Lung (tissue), 12 donors: Measurements from ENCODE around the gene HMCN2. TPM values are rescaled to one million over a fixed set of nuclear protein-coding genes. Genes with fewer than 3 reads are reported as not detected.

Experiments used
- ATAC-seq: fragments of 200-7000 bp; cut with Tn5 transposase; one replicate; pipeline ENCODE4 v1.9.1; 2020; ENCODE audit warnings: moderate number of reproducible peaks; ENCODE audit not compliant: insufficient read depth, low FRiP score
- DNase-seq, 3 donors: peaks; one replicate each; pipeline ENCODE4 v3.0.0-alpha.2; 2013 to 2017
- H3K27ac ChIP-seq, 2 donors: one replicate each; pipeline ENCODE4 v1.5.1; 2013; ENCODE audit warnings: mild to moderate bottlenecking in 2 of 2, moderate library complexity in 2 of 2, control low read depth in 1 of 2, inconsistent platforms in 1 of 2, low read depth in 1 of 2, low read length in 1 of 2
- H3K27me3 ChIP-seq, 3 donors: one replicate each; pipeline ENCODE4 v1.5.1; 2013; ENCODE audit warnings: low read length in 2 of 3; ENCODE audit not compliant: control insufficient read depth in 3 of 3, insufficient read depth in 3 of 3
- H3K36me3 ChIP-seq, 4 donors: one replicate each; pipeline ENCODE4 v1.5.1; 2013; ENCODE audit warnings: low read length in 4 of 4, mild to moderate bottlenecking in 1 of 4, moderate library complexity in 1 of 4; ENCODE audit not compliant: control insufficient read depth in 4 of 4, insufficient read depth in 4 of 4
- H3K4me1 ChIP-seq, 5 donors: one replicate each; pipeline ENCODE4 v1.5.1; 2013; ENCODE audit warnings: low read length in 5 of 5, mild to moderate bottlenecking in 2 of 5, moderate library complexity in 1 of 5; ENCODE audit not compliant: control insufficient read depth in 5 of 5, insufficient read depth in 5 of 5
- H3K4me3 ChIP-seq: one replicate; pipeline ENCODE4 v1.5.1; 2013; ENCODE audit warnings: mild to moderate bottlenecking, control low read depth, moderate library complexity
- H3K9ac ChIP-seq, 2 donors: one replicate each; pipeline ENCODE4 v1.5.1; 2013; ENCODE audit warnings: low read length in 2 of 2, control low read depth in 1 of 2; ENCODE audit not compliant: insufficient read depth in 1 of 2
- H3K9me3 ChIP-seq, 4 donors: one replicate each; pipeline ENCODE4 v1.5.1; 2013; ENCODE audit warnings: low read length in 3 of 4, mild to moderate bottlenecking in 1 of 4, moderate library complexity in 1 of 4; ENCODE audit not compliant: control insufficient read depth in 4 of 4, insufficient read depth in 3 of 4
- WGBS, 2 donors: extraction: QIAGEN DNeasy Blood & Tissue Kit; methylation state at CpG; one replicate each; pipeline ENCODE4 v1.1.7; 2013; 5-methylcytosine and 5-hydroxymethylcytosine counted together
- polyA plus RNA-seq, 2 donors: library from polyadenylated mRNA; stranded (reverse); fragments of 200-250 nt; gene quantifications; one replicate each; pipeline ENCODE4 v1.2.1, GENCODE V29; 2013
- total RNA-seq, 2 donors: library from RNA; depleted of rRNA in 1 of 2; stranded (reverse); fragments of >200 nt in 1 of 2; gene quantifications; one replicate each; pipeline ENCODE4 v1.2.1, GENCODE V29; 2014 to 2021
- TF ChIP-seq, protein P1 (sequence below): IDR thresholded peaks from 2 replicates; pipeline ENCODE4 v1.5.1; 2012; ENCODE audit warnings: mild to moderate bottlenecking; ENCODE audit errors: control extremely low read depth, extremely low read depth
- donor health status: control.
- donor health status: control.
- donor health status: Bipolar disorder and iron deficiency.
- donor health status: healthy.
- donor health status: DM: yes; HTN: yes; CAD: no.

HMCN2 gene
- total and polyA plus RNA-seq, 4 donors, result 2.1 to 5.2 (median 3.7) TPM

DNA sequence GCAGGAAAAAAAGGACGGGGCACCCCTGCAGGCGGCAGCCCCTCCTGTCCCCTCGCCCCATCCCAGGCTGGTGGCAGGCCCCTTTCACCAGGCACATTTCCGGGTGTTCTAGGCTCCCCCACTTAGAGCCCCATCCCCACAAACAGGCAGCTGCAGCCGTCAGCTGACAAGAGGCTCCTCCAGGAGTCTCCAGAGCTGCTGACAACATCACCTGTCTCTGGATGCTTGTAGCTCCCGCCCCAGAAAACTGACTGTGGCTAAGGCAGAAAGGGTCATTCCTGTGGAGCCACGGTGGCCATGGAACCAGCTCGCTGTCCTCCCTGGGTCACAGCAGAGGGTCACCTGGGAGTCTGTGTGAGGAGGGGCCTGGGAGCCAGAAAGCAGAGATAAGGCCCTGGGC is 50.9 kb downstream of the HMCN2 start:
- 66 to 79% methylated on average over 8 of the region's 8 CpGs for WGBS, 2 donors
- Histone ChIP-seq H3K36me3 (no peaks in the 10 kb centered on the region), H3K4me3 (no peak overlapping the region), H3K9ac (no peak overlapping the region), H3K9me3 (peaks cover 0 to 2% (median 0%) of the 10 kb centered on the region in 4 donors), H3K27ac (no peak overlapping the region), H3K4me1 (peaks cover 0 to 2% (median 0%) of the 10 kb centered on the region in 5 donors), H3K27me3 (peaks cover 0 to 39% (median 10%) of the 10 kb centered on the region in 3 donors)
- TF ChIP-seq, protein P1, sequence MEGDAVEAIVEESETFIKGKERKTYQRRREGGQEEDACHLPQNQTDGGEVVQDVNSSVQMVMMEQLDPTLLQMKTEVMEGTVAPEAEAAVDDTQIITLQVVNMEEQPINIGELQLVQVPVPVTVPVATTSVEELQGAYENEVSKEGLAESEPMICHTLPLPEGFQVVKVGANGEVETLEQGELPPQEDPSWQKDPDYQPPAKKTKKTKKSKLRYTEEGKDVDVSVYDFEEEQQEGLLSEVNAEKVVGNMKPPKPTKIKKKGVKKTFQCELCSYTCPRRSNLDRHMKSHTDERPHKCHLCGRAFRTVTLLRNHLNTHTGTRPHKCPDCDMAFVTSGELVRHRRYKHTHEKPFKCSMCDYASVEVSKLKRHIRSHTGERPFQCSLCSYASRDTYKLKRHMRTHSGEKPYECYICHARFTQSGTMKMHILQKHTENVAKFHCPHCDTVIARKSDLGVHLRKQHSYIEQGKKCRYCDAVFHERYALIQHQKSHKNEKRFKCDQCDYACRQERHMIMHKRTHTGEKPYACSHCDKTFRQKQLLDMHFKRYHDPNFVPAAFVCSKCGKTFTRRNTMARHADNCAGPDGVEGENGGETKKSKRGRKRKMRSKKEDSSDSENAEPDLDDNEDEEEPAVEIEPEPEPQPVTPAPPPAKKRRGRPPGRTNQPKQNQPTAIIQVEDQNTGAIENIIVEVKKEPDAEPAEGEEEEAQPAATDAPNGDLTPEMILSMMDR, result no peak
- no peak for ATAC-seq
- DNase-seq, result no peak

DNA sequence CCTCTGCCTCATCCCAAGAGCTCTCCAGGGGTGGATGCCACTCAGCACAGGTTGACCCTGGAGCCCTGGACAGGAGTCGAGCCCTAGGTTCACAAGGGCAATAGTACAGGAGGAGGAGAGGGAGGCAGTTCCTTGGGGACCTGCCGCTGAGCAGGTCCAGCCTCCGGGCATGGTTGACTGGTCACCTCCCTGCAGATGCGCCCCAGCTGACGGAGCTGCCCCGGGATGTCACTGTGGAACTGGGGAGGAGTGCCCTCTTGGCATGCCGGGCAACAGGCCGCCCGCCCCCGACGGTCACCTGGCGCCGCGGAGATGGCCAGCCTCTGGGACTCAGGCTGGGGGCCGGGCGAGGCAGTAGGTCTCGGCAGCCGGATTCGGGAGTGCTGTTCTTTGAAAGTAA is 53.7 kb downstream of the HMCN2 start:
- peaks cover 0 to 2% (median 0%) of the 10 kb centered on the region in 5 donors for H3K4me1 ChIP-seq
- peaks cover 0 to 2% (median 0%) of the 10 kb centered on the region in 4 donors for H3K9me3 ChIP-seq
- no peak overlapping the region for H3K27ac ChIP-seq
- H3K9ac ChIP-seq, result no peak overlapping the region
- no peaks in the 10 kb centered on the region for H3K36me3 ChIP-seq
- H3K4me3 ChIP-seq, result no peak overlapping the region
- TF ChIP-seq, protein P1, result no peak
- peaks cover 0 to 59% (median 24%) of the 10 kb centered on the region in 3 donors for H3K27me3 ChIP-seq
- WGBS, 2 donors, result 87 to 90% methylated on average over 19 of the region's 19 CpGs
- ATAC-seq (no peak), DNase-seq (no peak)

GRCh38 chr9:130319944-130320712 is 54.6 kb downstream of the HMCN2 start:
- peaks cover 0 to 59% (median 24%) of the 10 kb centered on the region in 3 donors for H3K27me3 ChIP-seq
- no peak overlapping the region for H3K9ac ChIP-seq
- peaks cover 0 to 2% (median 0%) of the 10 kb centered on the region in 4 donors for H3K9me3 ChIP-seq
- TF ChIP-seq, protein P1, result no peak
- peaks cover 0 to 2% (median 0%) of the 10 kb centered on the region in 5 donors for H3K4me1 ChIP-seq
- WGBS, 2 donors, result 84 to 85% methylated on average over 17 of the region's 17 CpGs
- no peak for DNase-seq
- no peak overlapping the region for H3K27ac ChIP-seq
- H3K4me3 ChIP-seq, result no peak overlapping the region
- no peaks in the 10 kb centered on the region for H3K36me3 ChIP-seq
- no peak for ATAC-seq
